Activated CD8-positive, alpha-beta memory T cell treated with anti-CD3 and anti-CD28 coated beads for 24 hours (primary cell): ENCODE measurements around the gene TMEM245.

ENCODE experiments used
- DNase-seq: peaks from one replicate; pipeline ENCODE4 v3.0.0-alpha.2; 2020

The TMEM245 gene

GRCh38 chr9:109020581-109021511, 98.9 kb downstream of the TMEM245 start:
- no peak for DNase-seq

- no peak for DNase-seq
These were observed 99.6 kb downstream of the TMEM245 start for GRCh38 chr9:109020113-109020512.

- no peak for DNase-seq
These were observed 100.3 kb downstream of the TMEM245 start for GRCh38 chr9:109019420-109019819.

GRCh38 chr9:109017493-109017892, 102.3 kb downstream of the TMEM245 start:
- DNase-seq = no peak

GRCh38 chr9:109017061-109017460, 102.7 kb downstream of the TMEM245 start:
- DNase-seq = no peak

GRCh38 chr9:109016132-109016531, 103.6 kb downstream of the TMEM245 start:
- no peak for DNase-seq

GRCh38 chr9:109014608-109015280, 105.0 kb downstream of the TMEM245 start:
- no peak for DNase-seq

GRCh38 chr9:109013679-109014607, 105.8 kb downstream of the TMEM245 start:
- no peak for DNase-seq

- peak; percentile 93 for DNase-seq
These were observed 106.7 kb downstream of the TMEM245 start, which contains the start of gene CTNNAL1 for GRCh38 chr9:109012876-109013678. TSS of gene CTNNAL1 (minus strand) at chr9:109013499. CDS start at chr9:109013442, 57 bp downstream.

GRCh38 chr9:109012009-109012875, 107.5 kb downstream of the TMEM245 start:
- peak; percentile 84 for DNase-seq

- DNase-seq = no peak
These were observed 108.5 kb downstream of the TMEM245 start for GRCh38 chr9:109011231-109011671.

GRCh38 chr9:109010746-109011145, 109.0 kb downstream of the TMEM245 start:
- DNase-seq = peak; percentile 61

- DNase-seq = no peak
These were observed 114.1 kb downstream of the TMEM245 start for GRCh38 chr9:109005678-109006077.

GRCh38 chr9:109003116-109003515, 116.6 kb downstream of the TMEM245 start:
- no peak for DNase-seq

- DNase-seq = no peak
These were observed 117.6 kb downstream of the TMEM245 start for GRCh38 chr9:109002141-109002540.

GRCh38 chr9:109001275-109001676, 118.5 kb downstream of the TMEM245 start:
- no peak for DNase-seq

- DNase-seq = no peak
These were observed 122.6 kb downstream of the TMEM245 start for GRCh38 chr9:108997112-108997511.

GRCh38 chr9:108996643-108997042, 123.1 kb downstream of the TMEM245 start:
- no peak for DNase-seq

- DNase-seq = no peak
These were observed 125.1 kb downstream of the TMEM245 start for GRCh38 chr9:108994695-108995094.

- DNase-seq = no peak
These were observed 128.3 kb downstream of the TMEM245 start for GRCh38 chr9:108991479-108991878.

- no peak for DNase-seq
These were observed 135.9 kb downstream of the TMEM245 start for GRCh38 chr9:108983885-108984284.
